ENCODE data around the gene RFT1. TPM values are rescaled to one million over a fixed set of nuclear protein-coding genes. Genes with fewer than 3 reads are reported as not detected.

Gene RFT1
- total and polyA plus RNA-seq, 2 donors (not counting 1 experiment from before 2014, with no cell fraction given) = 9.7 to 20.5 TPM

- DNase-seq (ENCODE audit: low read depth in 2 of 2) = no peak
- H3K9ac ChIP-seq (ENCODE audit: insufficient read depth, low read length) = no peak overlapping the region
- no peak overlapping the region for H3K27ac ChIP-seq (ENCODE audit: insufficient read depth, low read length)
- no peak overlapping the region for H2AFZ ChIP-seq (ENCODE audit: low read length)
- no peaks in the 10 kb centered on the region for H3K9me3 ChIP-seq (ENCODE audit: control insufficient read depth, insufficient read depth, low read depth, low read length)
- no peak overlapping the region for H3K4me3 ChIP-seq (replicated peaks in 1 of 4; ENCODE audit: control extremely low read depth in 1 of 4, insufficient read depth in 1 of 4, low read depth in 3 of 4, low read length in 4 of 4)
- peaks cover 2% of the 10 kb centered on the region for H3K36me3 ChIP-seq (ENCODE audit: control insufficient read depth, insufficient read depth, low read length)
- no peaks in the 10 kb centered on the region for H3K27me3 ChIP-seq (ENCODE audit: control insufficient read depth, insufficient read depth, low read length)
- peaks cover 5% of the 10 kb centered on the region for H3K4me1 ChIP-seq (ENCODE audit: control insufficient read depth, extremely low read depth, insufficient read depth, low read length)
- no peaks in the 10 kb centered on the region for H4K20me1 ChIP-seq (ENCODE audit: control insufficient read depth, extremely low read depth, insufficient read depth, low read length)
- TF ChIP-seq EZH2 (IDR thresholded peaks at IDR 0.05; ENCODE audit: low read length, missing control alignments) (no peak), CTCF (conservative IDR thresholded peaks at IDR 0.05 in 1 of 2, IDR thresholded peaks at IDR 0.05 in 1 of 2; ENCODE audit: low read depth in 1 of 2, low read length in 2 of 2) (no peak)
- no peak overlapping the region for H3K4me2 ChIP-seq (ENCODE audit: extremely low read depth, insufficient read depth, low read length)
- H3K79me2 ChIP-seq (ENCODE audit: control insufficient read depth, insufficient read depth, low read length) = no peaks in the 10 kb centered on the region
These were observed 41.7 kb upstream of the RFT1 start for GRCh38 chr3:53171827-53172505.

GRCh38 chr3:53171064-53171418, 40.8 kb upstream of the RFT1 start:
- H3K4me2 ChIP-seq (ENCODE audit: extremely low read depth, insufficient read depth, low read length) = no peak overlapping the region
- no peak overlapping the region for H2AFZ ChIP-seq (ENCODE audit: low read length)
- no peak overlapping the region for H3K4me3 ChIP-seq (replicated peaks in 1 of 4; ENCODE audit: control extremely low read depth in 1 of 4, insufficient read depth in 1 of 4, low read depth in 3 of 4, low read length in 4 of 4)
- H3K9me3 ChIP-seq (ENCODE audit: control insufficient read depth, insufficient read depth, low read depth, low read length) = no peaks in the 10 kb centered on the region
- H3K79me2 ChIP-seq (ENCODE audit: control insufficient read depth, insufficient read depth, low read length) = peaks cover 5% of the 10 kb centered on the region
- no peaks in the 10 kb centered on the region for H4K20me1 ChIP-seq (ENCODE audit: control insufficient read depth, extremely low read depth, insufficient read depth, low read length)
- peaks cover 11% of the 10 kb centered on the region for H3K4me1 ChIP-seq (ENCODE audit: control insufficient read depth, extremely low read depth, insufficient read depth, low read length)
- no peaks in the 10 kb centered on the region for H3K27me3 ChIP-seq (ENCODE audit: control insufficient read depth, insufficient read depth, low read length)
- H3K36me3 ChIP-seq (ENCODE audit: control insufficient read depth, insufficient read depth, low read length) = peaks cover 2% of the 10 kb centered on the region
- DNase-seq (ENCODE audit: low read depth in 2 of 2) = no peak
- no peak overlapping the region for H3K9ac ChIP-seq (ENCODE audit: insufficient read depth, low read length)
- H3K27ac ChIP-seq (ENCODE audit: insufficient read depth, low read length) = no peak overlapping the region
- TF ChIP-seq CTCF (conservative IDR thresholded peaks at IDR 0.05 in 1 of 2, IDR thresholded peaks at IDR 0.05 in 1 of 2; ENCODE audit: low read depth in 1 of 2, low read length in 2 of 2) = no peak

- Histone ChIP-seq H3K79me2 (ENCODE audit: control insufficient read depth, insufficient read depth, low read length) (peaks cover 5% of the 10 kb centered on the region), H3K9me3 (ENCODE audit: control insufficient read depth, insufficient read depth, low read depth, low read length) (no peaks in the 10 kb centered on the region), H3K27ac (ENCODE audit: insufficient read depth, low read length) (no peak overlapping the region), H3K4me3 (replicated peaks in 1 of 4; ENCODE audit: control extremely low read depth in 1 of 4, insufficient read depth in 1 of 4, low read depth in 3 of 4, low read length in 4 of 4) (no peak overlapping the region), H3K4me1 (ENCODE audit: control insufficient read depth, extremely low read depth, insufficient read depth, low read length) (peaks cover 11% of the 10 kb centered on the region), H3K36me3 (ENCODE audit: control insufficient read depth, insufficient read depth, low read length) (peaks cover 2% of the 10 kb centered on the region), H3K27me3 (ENCODE audit: control insufficient read depth, insufficient read depth, low read length) (no peaks in the 10 kb centered on the region), H4K20me1 (ENCODE audit: control insufficient read depth, extremely low read depth, insufficient read depth, low read length) (no peaks in the 10 kb centered on the region), H3K4me2 (ENCODE audit: extremely low read depth, insufficient read depth, low read length) (no peak overlapping the region), H3K9ac (ENCODE audit: insufficient read depth, low read length) (no peak overlapping the region), H2AFZ (ENCODE audit: low read length) (no peak overlapping the region)
- TF ChIP-seq CTCF (conservative IDR thresholded peaks at IDR 0.05 in 1 of 2, IDR thresholded peaks at IDR 0.05 in 1 of 2; ENCODE audit: low read depth in 1 of 2, low read length in 2 of 2) (no peak), EZH2 (IDR thresholded peaks at IDR 0.05; ENCODE audit: low read length, missing control alignments) (no peak)
- DNase-seq (ENCODE audit: low read depth in 2 of 2) = no peak
These were observed 40.3 kb upstream of the RFT1 start for GRCh38 chr3:53170325-53171063.

Measured in fibroblast of lung (primary cell).